HepG2 (cell line): ENCODE measurements around the gene MFAP3L. TPM values are rescaled to one million over a fixed set of nuclear protein-coding genes. Genes with fewer than 3 reads are reported as not detected.
A peak's percentile ranks its signal among the peaks of the same experiment; 100 is the strongest.

ENCODE experiments used
- AHR ChIP-seq: IDR thresholded peaks from 2 replicates; pipeline ENCODE4 v1.6.1; 2018; ENCODE audit warnings: missing genetic modification reagents, missing compliant biosample characterization
- CHCHD3 ChIP-seq: sonication (generic); formaldehyde crosslinking; IDR thresholded peaks from 2 replicates; pipeline ENCODE4 v1.8.0; 2022; ENCODE audit warnings: mild to moderate bottlenecking, missing genetic modification reagents, moderate library complexity
- FIP1L1 ChIP-seq: fragments of 200-400 bp; formaldehyde crosslinking; IDR thresholded peaks from 2 replicates; pipeline ENCODE4 v1.6.1; 2018; ENCODE audit warnings: low read depth, mild to moderate bottlenecking, low read length, moderate library complexity, borderline replicate concordance; ENCODE audit not compliant: insufficient read depth
- GATA4 ChIP-seq: sonication (generic); IDR thresholded peaks from 2 replicates; pipeline ENCODE4 v1.6.1; 2016; ENCODE audit warnings: antibody characterized with exemption, low read depth, borderline replicate concordance
- IKZF1 ChIP-seq: fragments of 450-650 bp; IDR thresholded peaks from 2 replicates; pipeline ENCODE4 v1.7.1; 2016
- KMT2A ChIP-seq: sonication (generic); formaldehyde crosslinking; IDR thresholded peaks from 2 replicates; pipeline ENCODE4 v1.4.0; 2020; ENCODE audit warnings: missing genetic modification reagents
- NFYC ChIP-seq: IDR thresholded peaks from 2 replicates; pipeline ENCODE4 v1.6.1; 2016; ENCODE audit warnings: missing genetic modification reagents, missing compliant biosample characterization
- PAWR ChIP-seq: sonication (generic); formaldehyde crosslinking; IDR thresholded peaks from 2 replicates; pipeline ENCODE4 v1.4.0; 2020; ENCODE audit warnings: missing genetic modification reagents, mild to moderate bottlenecking, borderline replicate concordance
- SNRNP70 ChIP-seq: fragments of 200-400 bp; formaldehyde crosslinking; IDR thresholded peaks from 2 replicates; pipeline ENCODE4 v1.6.1; 2017; ENCODE audit warnings: mild to moderate bottlenecking, low read depth, low read length, moderate library complexity
- STAG1 ChIP-seq: sonication (generic); formaldehyde crosslinking; IDR thresholded peaks from 2 replicates; pipeline ENCODE4 v1.4.0; 2020; ENCODE audit warnings: missing genetic modification reagents
- THYN1 ChIP-seq: sonication (generic); formaldehyde crosslinking; IDR thresholded peaks from 2 replicates; pipeline ENCODE4 v1.8.1; 2023; ENCODE audit warnings: low read depth, mild to moderate bottlenecking, moderate library complexity, missing genetic modification reagents, borderline replicate concordance
- ZMAT3 ChIP-seq: sonication (generic); formaldehyde crosslinking; conservative IDR thresholded peaks from 2 replicates; pipeline ENCODE4 v1.7.0; 2021; ENCODE audit warnings: missing genetic modification reagents
- ZNF160 ChIP-seq: sonication (generic); formaldehyde crosslinking; IDR thresholded peaks from 2 replicates; pipeline ENCODE4 v1.8.0; 2022; ENCODE audit warnings: mild to moderate bottlenecking, inconsistent platforms, missing genetic modification reagents
- ZNF510 ChIP-seq: sonication (generic); formaldehyde crosslinking; IDR thresholded peaks from 2 replicates; pipeline ENCODE4 v1.4.0; 2020; ENCODE audit warnings: low read depth, mild to moderate bottlenecking, missing genetic modification reagents
- ZNF543 ChIP-seq: sonication (generic); formaldehyde crosslinking; IDR thresholded peaks from 2 replicates; pipeline ENCODE4 v1.4.0; 2020; ENCODE audit warnings: mild to moderate bottlenecking, missing genetic modification reagents
- ZNF556 ChIP-seq: sonication (generic); formaldehyde crosslinking; IDR thresholded peaks from 2 replicates; pipeline ENCODE4 v1.4.0; 2020; ENCODE audit warnings: mild to moderate bottlenecking, missing genetic modification reagents, borderline replicate concordance
- ZNF616 ChIP-seq: sonication (generic); formaldehyde crosslinking; IDR thresholded peaks from 2 replicates; pipeline ENCODE4 v1.5.0; 2020; ENCODE audit warnings: low read depth, mild to moderate bottlenecking, missing genetic modification reagents
- ZNF766 ChIP-seq: sonication (generic); formaldehyde crosslinking; IDR thresholded peaks from 2 replicates; pipeline ENCODE4 v1.5.0; 2020; ENCODE audit warnings: missing genetic modification reagents, borderline replicate concordance
- ZNF850 ChIP-seq: sonication (generic); formaldehyde crosslinking; conservative IDR thresholded peaks from 2 replicates; pipeline ENCODE4 v1.9.0; 2021; ENCODE audit warnings: mild to moderate bottlenecking, missing genetic modification reagents
- polyA plus RNA-seq, 8 experiments: library from polyadenylated mRNA; depleted of rRNA in 3 of 8; stranded (reverse) in 7 of 8; unstranded in 1 of 8; fragments of >200 nt; fragmentation: Illumina TruSeq in 4 of 8; extraction: Trizol in 4 of 8; gene quantifications; 2 replicates each; pipeline versions ENCODE4 v1.2.1 to v1.2.3, GENCODE V29; 2011 to 2016; ENCODE audit warnings: low read depth in 4 of 8, missing spikeins in 1 of 8, mixed read lengths in 1 of 8; ENCODE audit not compliant: insufficient read depth in 1 of 8
- total RNA-seq, 5 experiments: library from RNA; depleted of rRNA; stranded (reverse); fragments of >200 nt; fragmentation: Illumina TruSeq; extraction: Trizol; gene quantifications; 2 replicates each; pipeline ENCODE4 v1.2.3, GENCODE V29; 2016; ENCODE audit warnings: low read depth in 1 of 5
- TF ChIP-seq, protein P1 (sequence below): sonication (generic); formaldehyde crosslinking; IDR thresholded peaks from 2 replicates; pipeline ENCODE4 v1.8.1; 2023; ENCODE audit warnings: mild to moderate bottlenecking, moderate library complexity, missing genetic modification reagents
- TF ChIP-seq, protein P2 (sequence below): sonication (generic); formaldehyde crosslinking; IDR thresholded peaks from 2 replicates; pipeline ENCODE4 v1.4.0; 2020; ENCODE audit warnings: missing genetic modification reagents, borderline replicate concordance
- TF ChIP-seq, protein P3 (sequence below): sonication (generic); formaldehyde crosslinking; IDR thresholded peaks from 2 replicates; pipeline ENCODE4 v1.5.0; 2020; ENCODE audit warnings: missing genetic modification reagents, mild to moderate bottlenecking, borderline replicate concordance

Gene MFAP3L
- total and polyA plus RNA-seq, 2 of the 13 experiments (the other 11 are each of a cell fraction or from before 2014, with no cell fraction given), result 1.5 to 3.6 TPM

DNA sequence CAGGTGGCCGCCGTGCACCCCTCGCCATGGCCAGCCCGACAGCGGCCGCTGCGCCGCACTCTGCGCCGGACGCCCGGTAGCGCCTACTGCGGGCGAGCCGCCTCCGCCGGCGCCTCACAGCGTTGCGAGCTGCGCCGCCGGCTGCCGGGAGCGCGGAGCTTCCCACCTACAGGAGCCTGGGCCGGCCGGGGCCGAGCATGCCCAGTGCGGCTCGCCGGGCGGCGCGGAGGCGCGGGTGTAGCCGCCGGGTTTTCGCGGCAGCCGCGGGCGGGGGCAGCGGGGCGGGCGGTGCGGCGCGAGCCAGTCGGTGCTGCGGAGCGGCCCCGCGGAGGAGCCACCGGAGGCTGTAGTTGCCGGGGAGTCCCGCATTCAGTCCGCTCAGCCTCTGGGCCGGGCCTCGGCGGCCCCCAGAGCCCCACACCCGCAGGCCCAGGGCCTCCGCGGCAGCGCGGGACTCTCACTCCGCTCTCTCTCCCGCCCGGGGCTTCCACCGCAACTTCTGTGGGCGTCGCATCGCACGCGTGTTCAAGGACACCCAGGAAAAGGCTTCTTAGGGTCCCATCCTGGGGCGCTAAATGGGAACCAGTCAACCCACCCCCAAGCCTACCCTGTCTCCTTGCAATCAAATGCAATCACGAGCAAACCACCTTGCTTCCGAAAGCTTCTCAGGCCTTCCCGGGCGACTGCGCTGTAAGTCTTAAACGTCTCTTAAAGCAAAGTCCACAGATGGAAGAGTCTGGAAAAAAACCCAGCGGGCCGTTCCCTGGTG is at the start of gene MFAP3L (continued):
- TF ChIP-seq, protein P1, sequence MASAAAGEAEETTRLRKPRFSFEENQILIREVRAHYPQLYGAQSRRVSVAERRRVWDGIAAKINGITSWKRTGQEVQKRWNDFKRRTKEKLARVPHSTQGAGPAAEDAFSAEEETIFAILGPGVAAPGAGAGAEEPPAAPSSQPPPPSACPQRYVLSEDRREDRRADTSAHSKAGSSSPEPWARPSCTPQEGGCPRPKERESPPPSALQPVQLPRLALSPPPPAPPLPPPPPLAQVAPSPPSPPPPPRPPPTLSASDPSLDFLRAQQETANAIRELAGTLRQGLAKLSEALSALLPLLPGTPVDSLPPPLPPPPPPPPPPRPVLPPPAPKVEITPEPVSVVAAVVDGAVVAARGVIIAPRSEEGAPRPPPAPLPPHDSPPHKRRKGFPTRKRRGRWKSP, result peak; percentile 100
- TF ChIP-seq GATA4, result no peak
- no peak for TF ChIP-seq AHR (CRISPR knock-in tag)
- TF ChIP-seq KMT2A (CRISPR knock-in tag), result no peak
- TF ChIP-seq FIP1L1, result no peak
- no peak for TF ChIP-seq ZNF850 (CRISPR knock-in tag)
- TF ChIP-seq, protein P2, sequence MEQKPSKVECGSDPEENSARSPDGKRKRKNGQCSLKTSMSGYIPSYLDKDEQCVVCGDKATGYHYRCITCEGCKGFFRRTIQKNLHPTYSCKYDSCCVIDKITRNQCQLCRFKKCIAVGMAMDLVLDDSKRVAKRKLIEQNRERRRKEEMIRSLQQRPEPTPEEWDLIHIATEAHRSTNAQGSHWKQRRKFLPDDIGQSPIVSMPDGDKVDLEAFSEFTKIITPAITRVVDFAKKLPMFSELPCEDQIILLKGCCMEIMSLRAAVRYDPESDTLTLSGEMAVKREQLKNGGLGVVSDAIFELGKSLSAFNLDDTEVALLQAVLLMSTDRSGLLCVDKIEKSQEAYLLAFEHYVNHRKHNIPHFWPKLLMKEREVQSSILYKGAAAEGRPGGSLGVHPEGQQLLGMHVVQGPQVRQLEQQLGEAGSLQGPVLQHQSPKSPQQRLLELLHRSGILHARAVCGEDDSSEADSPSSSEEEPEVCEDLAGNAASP (CRISPR knock-in tag), result no peak
- TF ChIP-seq ZNF616 (CRISPR knock-in tag), result no peak
- TF ChIP-seq THYN1 (CRISPR knock-in tag), result no peak
- TF ChIP-seq, protein P3, sequence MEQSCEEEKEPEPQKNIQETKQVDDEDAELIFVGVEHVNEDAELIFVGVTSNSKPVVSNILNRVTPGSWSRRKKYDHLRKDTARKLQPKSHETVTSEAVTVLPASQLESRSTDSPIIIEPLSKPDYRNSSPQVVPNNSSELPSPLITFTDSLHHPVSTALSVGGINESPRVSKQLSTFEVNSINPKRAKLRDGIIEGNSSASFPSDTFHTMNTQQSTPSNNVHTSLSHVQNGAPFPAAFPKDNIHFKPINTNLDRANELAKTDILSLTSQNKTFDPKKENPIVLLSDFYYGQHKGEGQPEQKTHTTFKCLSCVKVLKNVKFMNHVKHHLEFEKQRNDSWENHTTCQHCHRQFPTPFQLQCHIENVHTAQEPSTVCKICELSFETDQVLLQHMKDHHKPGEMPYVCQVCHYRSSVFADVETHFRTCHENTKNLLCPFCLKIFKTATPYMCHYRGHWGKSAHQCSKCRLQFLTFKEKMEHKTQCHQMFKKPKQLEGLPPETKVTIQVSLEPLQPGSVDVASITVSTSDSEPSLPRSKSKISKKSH (CRISPR knock-in tag), result no peak
- TF ChIP-seq ZNF766 (CRISPR knock-in tag), result no peak
- no peak for TF ChIP-seq SNRNP70
- TF ChIP-seq ZNF160, result peak; percentile 50; the same call in 1 of the 2 replicates
- no peak for TF ChIP-seq ZNF543 (CRISPR knock-in tag)
- peak; percentile 9 for TF ChIP-seq STAG1 (CRISPR knock-in tag)
- no peak for TF ChIP-seq NFYC (CRISPR knock-in tag)
- no peak for TF ChIP-seq PAWR (CRISPR knock-in tag)
- no peak for TF ChIP-seq ZNF510 (CRISPR knock-in tag)
- no peak for TF ChIP-seq ZNF556 (CRISPR knock-in tag)
- TF ChIP-seq IKZF1, result no peak
- TF ChIP-seq CHCHD3, result no peak
- TF ChIP-seq ZMAT3 (CRISPR knock-in tag), result no peak
